Measurements from ENCODE around the gene CSDE1.

- TF ChIP-seq CTCF (IDR thresholded peaks at IDR 0.05; ENCODE audit: insufficient read depth, low read depth, low read length) (no peak), EZH2 (IDR thresholded peaks at IDR 0.05; ENCODE audit: insufficient read depth, low read length) (no peak)
Observed at GRCh38 chr1:114701931-114702330, 55.9 kb downstream of the CSDE1 start.

Data from astrocyte (in vitro differentiated cells and primary cell).